Heart right ventricle (tissue), 16 donors: ENCODE measurements around the gene DCANP1. TPM values are rescaled to one million over a fixed set of nuclear protein-coding genes. Genes with fewer than 3 reads are reported as not detected.

Source experiments
- ATAC-seq, 8 donors: fragments of 200-7000 bp; cut with Tn5 transposase; one replicate each; pipeline ENCODE4 v1.9.1; 2020; ENCODE audit warnings: mild to moderate bottlenecking in 8 of 8, moderate library complexity in 8 of 8, moderate number of reproducible peaks in 1 of 8
- DNase-seq, 2 donors: peaks; one replicate each; pipeline ENCODE4 v3.0.0-alpha.2; 2020
- H3K27ac ChIP-seq, 10 donors: fragments of 200-600 bp; sonication (generic) in 2 of 10; one replicate each; pipeline versions ENCODE4 v1.5.0 to v1.8.0; 2020 to 2022; ENCODE audit warnings: mild to moderate bottlenecking in 3 of 10
- H3K27me3 ChIP-seq, 7 donors: fragments of 200-600 bp; one replicate each; pipeline ENCODE4 v1.8.0; 2021 to 2022; ENCODE audit warnings: mild to moderate bottlenecking in 2 of 7
- H3K36me3 ChIP-seq, 9 donors: fragments of 200-600 bp; sonication (generic) in 1 of 9; one replicate each; pipeline versions ENCODE4 v1.5.0 to v1.8.0; 2020 to 2022; ENCODE audit warnings: mild to moderate bottlenecking in 2 of 9
- H3K4me1 ChIP-seq, 9 donors: fragments of 200-600 bp; sonication (generic) in 1 of 9; one replicate each; pipeline versions ENCODE4 v1.5.0 to v1.8.0; 2020 to 2022; ENCODE audit warnings: mild to moderate bottlenecking in 4 of 9
- H3K4me3 ChIP-seq, 10 donors: fragments of 200-600 bp; sonication (generic) in 2 of 10; one replicate each; pipeline versions ENCODE4 v1.5.0 to v1.8.0; 2020 to 2022; ENCODE audit warnings: mild to moderate bottlenecking in 7 of 10, moderate library complexity in 2 of 10
- H3K9me3 ChIP-seq, 11 donors: fragments of 200-600 bp in 10 of 11; sonication (generic) in 2 of 11; one replicate each; pipeline versions ENCODE4 v1.5.0 to v1.8.0; 2013 to 2022; ENCODE audit warnings: mild to moderate bottlenecking in 2 of 11, control low read depth in 1 of 11, moderate library complexity in 1 of 11
- WGBS, 2 donors: extraction: QIAGEN DNeasy Blood & Tissue Kit; methylation state at CpG; one replicate each; pipeline ENCODE4 v1.1.7; 2013; ENCODE audit warnings: inconsistent platforms in 1 of 2; 5-methylcytosine and 5-hydroxymethylcytosine counted together
- intact Hi-C, 10 donors: fragments of 100-400 bp; cut with DNase I; formaldehyde crosslinking; loops; one replicate each; pipeline versions ENCODE4 v1.11.1 to v1.14.2; 2022
- polyA plus RNA-seq, 2 donors: library from polyadenylated mRNA; stranded (reverse); fragments of 200-250 nt; gene quantifications; one replicate each; pipeline ENCODE4 v1.2.3, GENCODE V29; 2013
- total RNA-seq, 10 donors: library from RNA; stranded (reverse); fragmentation: NEBNext Ultra II Directional in 3 of 10; extraction: Animal tissue kit (Norgen Biotek cat#: 25700) in 3 of 10; gene quantifications; one replicate each; pipeline versions ENCODE4 v1.2.1 to v1.2.4, GENCODE V29; 2021 to 2023
- TF ChIP-seq, protein P1 (sequence below), 9 donors: fragments of 200-600 bp; sonication (generic) in 2 of 9; IDR thresholded peaks; one replicate each; pipeline versions ENCODE4 v1.5.0 to v1.8.0; 2021 to 2022; ENCODE audit warnings: antibody characterized with exemption in 9 of 9, mild to moderate bottlenecking in 5 of 9, moderate library complexity in 1 of 9
- donor health status: Arrhythmogenic right ventricular cardiomyopathy.
- donor health status: ischemic (EF 13 %, LVEDD 7.1; RV severe dilation, severe dysfunction).
- donor health status: healthy with polysubstance abuse.
- donor health status: DM: no; HTN: yes; CAD: no.
- donor health status: DM: no; HTN: no; CAD: no.
- donor health status: ischemic (EF 25% LVEDD 6.9; RV normal size, moderate dysfunction).
- donor health status: ischemic (EF 25% LVEDD 5.7; RV mildly dilated, moderate dysfunction).
- donor health status: healthy.
- donor health status: DM: yes; HTN: yes; CAD: no.
- donor health status: Ischemic cardiomyopathy.
- donor health status: ischemic (EF 35%, LVEDD 5.7; RV mildly dilated, moderate dysfunction).
- donor health status: nonischemic (EF 11% LVEDD 7.7; RV severe dilation, severe dysfunction).
- donor health status: DM: yes; HTN: yes; CAD: no.
- donor health status: PGD.
- donor health status: ischemic (EF 29% LVEDD 5.4; RV normal size, mild dysfunction).
- donor health status: nonischemic (EF 23%, LVEDD 6.1; RV moderate dilation, normal function).

Gene DCANP1
- total and polyA plus RNA-seq, 12 donors: not detected

DNA sequence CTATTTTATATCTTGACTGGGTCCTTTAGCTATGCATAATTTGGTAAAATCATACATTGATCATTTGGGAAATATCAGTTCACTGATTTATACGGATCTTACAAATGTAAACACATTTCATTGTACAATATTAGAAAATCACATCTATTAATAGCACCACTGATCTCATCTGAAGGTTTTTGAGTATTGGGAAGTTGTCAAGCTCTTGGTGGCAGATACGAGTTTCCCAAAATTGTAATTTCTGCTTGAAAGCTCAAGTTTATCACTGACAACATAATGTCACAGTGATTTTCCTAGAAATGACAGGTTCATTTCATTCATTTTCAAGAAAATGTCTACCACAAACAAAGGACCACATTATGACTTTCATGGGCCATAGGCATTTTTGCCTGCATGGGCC is 45.1 kb downstream of the DCANP1 start:
- ATAC-seq (no peak), DNase-seq (no peak)
- H3K4me1 ChIP-seq: peaks cover 8 to 24% (median 21%) of the 10 kb centered on the region in 9 donors
- TF ChIP-seq, protein P1, sequence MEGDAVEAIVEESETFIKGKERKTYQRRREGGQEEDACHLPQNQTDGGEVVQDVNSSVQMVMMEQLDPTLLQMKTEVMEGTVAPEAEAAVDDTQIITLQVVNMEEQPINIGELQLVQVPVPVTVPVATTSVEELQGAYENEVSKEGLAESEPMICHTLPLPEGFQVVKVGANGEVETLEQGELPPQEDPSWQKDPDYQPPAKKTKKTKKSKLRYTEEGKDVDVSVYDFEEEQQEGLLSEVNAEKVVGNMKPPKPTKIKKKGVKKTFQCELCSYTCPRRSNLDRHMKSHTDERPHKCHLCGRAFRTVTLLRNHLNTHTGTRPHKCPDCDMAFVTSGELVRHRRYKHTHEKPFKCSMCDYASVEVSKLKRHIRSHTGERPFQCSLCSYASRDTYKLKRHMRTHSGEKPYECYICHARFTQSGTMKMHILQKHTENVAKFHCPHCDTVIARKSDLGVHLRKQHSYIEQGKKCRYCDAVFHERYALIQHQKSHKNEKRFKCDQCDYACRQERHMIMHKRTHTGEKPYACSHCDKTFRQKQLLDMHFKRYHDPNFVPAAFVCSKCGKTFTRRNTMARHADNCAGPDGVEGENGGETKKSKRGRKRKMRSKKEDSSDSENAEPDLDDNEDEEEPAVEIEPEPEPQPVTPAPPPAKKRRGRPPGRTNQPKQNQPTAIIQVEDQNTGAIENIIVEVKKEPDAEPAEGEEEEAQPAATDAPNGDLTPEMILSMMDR (IDR thresholded peaks at IDR 0.05): no peak
- intact Hi-C loops: no loop called here
- H3K9me3 ChIP-seq: peaks cover 0 to 9% (median 0%) of the 10 kb centered on the region in 11 donors
- H3K27ac ChIP-seq: no peak overlapping the region
- H3K36me3 ChIP-seq: no peaks in the 10 kb centered on the region
- no peak overlapping the region for H3K4me3 ChIP-seq
- H3K27me3 ChIP-seq: no peaks in the 10 kb centered on the region
- 87 to 91% methylated on average over 2 of the region's 2 CpGs for WGBS, 2 donors

GRCh38 chr5:135400866-135401265 is 46.3 kb downstream of the DCANP1 start:
- no peak for DNase-seq
- Histone ChIP-seq H3K27me3 (no peaks in the 10 kb centered on the region), H3K36me3 (no peaks in the 10 kb centered on the region), H3K27ac (no peak overlapping the region), H3K4me1 (peaks cover 18 to 35% (median 33%) of the 10 kb centered on the region in 9 donors), H3K4me3 (no peak overlapping the region), H3K9me3 (peaks cover 0 to 9% (median 0%) of the 10 kb centered on the region in 11 donors)
- TF ChIP-seq, protein P1 (IDR thresholded peaks at IDR 0.05): no peak
- 58 to 70% methylated on average over 5 of the region's 5 CpGs for WGBS, 2 donors
- ATAC-seq: no peak
- intact Hi-C loops: no loop called here

- no peaks in the 10 kb centered on the region for H3K27me3 ChIP-seq
- WGBS, 2 donors: 34 to 36% methylated on average over 25 of the region's 25 CpGs
- H3K4me3 ChIP-seq: peak overlapping the region; percentile 62 to 99 (median 94)
- intact Hi-C loops: loop anchor here in 2 of 10 donors (2.0 kb wide), 1 partner anchor 43 kb away; no protein-coding TSS in a partner anchor
- DNase-seq (no peak), ATAC-seq (peak in 1 of 8 donors; percentile 1)
- TF ChIP-seq, protein P1 (IDR thresholded peaks at IDR 0.05): no peak
- no peaks in the 10 kb centered on the region for H3K36me3 ChIP-seq
- peaks cover 22 to 44% (median 42%) of the 10 kb centered on the region in 9 donors for H3K4me1 ChIP-seq
- H3K27ac ChIP-seq: peak overlapping the region in 9 of 10 donors; percentile 92 to 98 (median 94)
- H3K9me3 ChIP-seq: peaks cover 0 to 5% (median 0%) of the 10 kb centered on the region in 11 donors
Observed at GRCh38 chr5:135399794-135400542, 47.2 kb downstream of the DCANP1 start.

DNA sequence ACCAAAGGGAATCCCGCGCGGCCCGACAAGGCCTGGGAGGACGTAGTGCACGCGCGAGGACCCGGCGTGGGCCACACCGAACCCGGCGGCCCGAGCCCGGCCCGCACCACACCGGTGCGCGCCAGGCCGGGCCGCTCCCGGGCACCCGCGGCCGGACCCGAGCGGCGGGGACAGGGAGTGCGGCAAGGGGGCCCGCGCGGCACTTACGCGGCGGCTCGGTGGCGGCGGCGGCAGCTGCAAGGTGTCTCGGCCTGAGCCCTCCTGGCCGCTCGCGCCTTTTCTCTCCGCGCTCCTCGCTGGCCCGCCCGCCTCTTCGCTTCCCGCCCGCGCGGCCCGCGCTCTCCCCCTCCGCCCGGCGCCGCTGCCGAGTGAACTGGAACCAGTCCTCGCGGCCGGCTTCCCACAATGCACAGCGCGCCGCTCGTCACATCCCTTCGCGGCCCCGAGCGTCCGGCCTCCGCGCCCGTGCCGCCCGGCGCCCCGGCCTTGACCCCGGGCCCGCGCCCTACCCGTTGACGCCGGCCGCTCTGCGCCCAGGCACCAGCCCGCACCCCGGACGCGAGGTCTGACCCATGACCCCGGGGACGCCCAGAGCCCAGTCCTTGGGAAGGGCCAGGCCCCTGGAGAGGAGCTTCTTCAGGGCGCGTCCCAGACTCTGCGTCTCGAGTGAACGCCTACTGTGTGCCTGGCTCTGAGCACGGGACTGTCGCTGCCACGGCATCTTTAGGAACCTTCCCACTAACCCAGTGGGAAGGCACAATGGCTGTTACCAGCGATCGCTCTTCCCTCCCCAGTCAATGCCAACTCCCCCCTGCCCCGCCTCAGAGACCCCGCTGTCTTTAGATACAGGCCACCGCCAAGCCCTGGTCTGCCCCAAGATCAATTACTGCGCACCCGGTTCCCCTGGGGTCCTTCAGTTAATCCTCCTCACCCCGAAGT is 48.0 kb downstream of the DCANP1 start, which contains the start of gene MACROH2A1:
Gene MACROH2A1, minus strand, starts transcription at position 377 of the 939 bp plus-strand sequence. CDS start 10,138 bp downstream, outside the sequence.
- Histone ChIP-seq H3K9me3 (no peaks in the 10 kb centered on the region), H3K36me3 (no peaks in the 10 kb centered on the region), H3K27ac (peak within 1 kb of the TSS; percentile 72 to 98 (median 94)), H3K27me3 (no peaks in the 10 kb centered on the region), H3K4me3 (peak within 1 kb of the TSS; percentile 62 to 99 (median 94)), H3K4me1 (peaks cover 25 to 53% (median 50%) of the 10 kb centered on the region in 9 donors)
- intact Hi-C loops: loop anchor here in 2 of 10 donors (2.0 kb wide), 1 partner anchor 42 kb away; no protein-coding TSS in a partner anchor
- DNase-seq (peak; percentile 91), ATAC-seq (peak; percentile 94 to 98 (median 97))
- 1% methylated on average over 97 to 109 of the region's 109 CpGs for WGBS, 2 donors
- TF ChIP-seq, protein P1 (IDR thresholded peaks at IDR 0.05): peak in 3 of 9 donors; percentile 11 to 26 (median 19)
